HG02981 (cell line): Measurements from ENCODE around the gene EPS8L1.
A peak's percentile ranks its signal among the peaks of the same experiment; 100 is the strongest.

ENCODE experiments used
- ATAC-seq: cut with Tn5 transposase; IDR thresholded peaks from one replicate; pipeline ENCODE4 v1.9.1; 2021; ENCODE audit warnings: mild to moderate bottlenecking, moderate library complexity; ENCODE audit not compliant: unreplicated experiment

EPS8L1 gene

DNA sequence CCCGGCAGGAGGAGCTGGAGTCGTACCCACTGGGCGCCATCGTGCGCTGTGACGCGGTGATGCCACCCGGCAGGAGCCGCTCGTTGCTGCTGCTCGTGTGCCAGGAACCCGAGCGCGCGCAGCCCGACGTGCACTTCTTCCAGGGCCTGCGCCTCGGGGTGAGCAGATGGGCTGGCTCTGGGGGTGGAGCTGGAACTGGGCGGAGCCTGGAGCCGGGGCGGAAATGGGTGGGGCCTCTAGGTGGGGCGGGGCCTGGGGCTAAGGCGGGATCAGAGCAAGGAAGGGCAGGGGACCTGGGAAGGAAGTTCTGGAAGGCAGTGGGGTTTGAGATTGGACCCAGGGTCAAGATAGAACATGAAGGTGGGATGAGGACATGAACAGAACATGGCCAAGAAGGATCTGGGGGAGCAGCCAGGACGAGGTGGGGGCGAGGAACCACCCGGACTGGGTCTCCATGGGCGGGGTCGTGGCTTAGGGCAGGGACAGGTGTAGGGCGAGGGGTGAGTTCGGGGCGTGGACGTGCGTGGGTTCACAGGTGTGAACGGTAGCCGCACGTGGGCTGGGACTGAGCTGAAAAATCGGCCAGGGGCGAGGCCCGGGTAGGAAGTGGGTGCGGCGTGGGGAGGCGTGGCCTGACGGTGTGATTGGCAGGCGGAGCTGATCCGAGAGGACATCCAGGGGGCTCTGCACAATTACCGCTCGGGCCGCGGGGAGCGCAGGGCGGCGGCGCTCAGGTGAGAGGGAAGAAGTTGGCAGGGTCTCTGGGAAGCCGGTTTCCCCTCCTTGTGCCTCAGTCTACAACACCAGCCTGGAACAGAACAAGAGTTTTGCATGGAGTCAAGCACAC is 4.7 kb downstream of the EPS8L1 start:
- no peak for ATAC-seq

DNA sequence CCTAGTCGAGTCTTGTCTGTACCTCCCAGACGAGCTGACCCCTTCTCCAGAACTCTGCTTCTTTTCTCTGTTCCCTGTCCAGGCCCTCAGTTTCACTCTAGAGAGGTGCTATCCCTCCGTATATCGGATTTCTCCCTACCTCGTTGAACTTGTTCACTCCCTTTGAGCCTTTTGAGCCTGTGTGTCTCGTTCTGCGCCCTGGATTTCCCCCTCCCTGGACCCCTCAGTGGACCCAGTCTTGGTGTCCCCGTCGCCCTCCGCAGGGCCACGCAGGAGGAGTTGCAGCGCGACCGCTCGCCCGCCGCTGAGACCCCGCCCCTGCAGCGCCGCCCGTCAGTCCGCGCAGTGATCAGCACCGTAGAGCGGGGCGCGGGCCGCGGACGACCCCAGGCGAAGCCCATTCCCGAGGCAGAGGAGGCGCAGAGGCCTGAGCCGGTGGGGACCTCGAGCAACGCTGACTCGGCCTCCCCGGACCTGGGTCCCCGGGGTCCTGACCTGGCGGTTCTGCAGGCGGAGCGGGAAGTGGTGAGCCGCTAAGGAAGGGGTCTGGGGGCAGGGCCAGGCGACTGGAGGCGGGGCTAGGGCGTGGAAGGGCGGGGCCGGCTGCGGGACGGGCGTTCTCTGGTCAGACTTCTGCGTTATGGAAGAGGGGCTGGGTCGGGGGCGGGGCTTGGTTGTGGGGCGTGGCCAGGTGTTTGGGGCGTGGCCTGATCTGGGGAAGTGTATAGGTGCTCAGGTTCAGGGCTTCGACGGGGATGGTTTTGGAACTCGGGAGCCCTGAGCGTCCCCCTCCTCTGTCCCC is 5.5 kb downstream of the EPS8L1 start:
- peak; percentile 62 for ATAC-seq

DNA sequence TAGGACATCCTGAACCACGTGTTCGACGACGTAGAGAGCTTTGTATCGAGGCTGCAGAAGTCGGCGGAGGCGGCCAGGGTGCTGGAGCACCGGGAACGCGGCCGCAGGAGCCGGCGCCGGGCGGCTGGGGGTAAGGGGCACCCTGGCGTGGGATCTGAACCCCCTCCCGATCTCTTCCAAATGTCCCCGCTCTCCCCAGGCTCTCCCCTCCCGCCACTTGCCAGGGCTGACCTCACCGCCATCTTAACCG is 6.0 kb downstream of the EPS8L1 start:
- no peak for ATAC-seq

DNA sequence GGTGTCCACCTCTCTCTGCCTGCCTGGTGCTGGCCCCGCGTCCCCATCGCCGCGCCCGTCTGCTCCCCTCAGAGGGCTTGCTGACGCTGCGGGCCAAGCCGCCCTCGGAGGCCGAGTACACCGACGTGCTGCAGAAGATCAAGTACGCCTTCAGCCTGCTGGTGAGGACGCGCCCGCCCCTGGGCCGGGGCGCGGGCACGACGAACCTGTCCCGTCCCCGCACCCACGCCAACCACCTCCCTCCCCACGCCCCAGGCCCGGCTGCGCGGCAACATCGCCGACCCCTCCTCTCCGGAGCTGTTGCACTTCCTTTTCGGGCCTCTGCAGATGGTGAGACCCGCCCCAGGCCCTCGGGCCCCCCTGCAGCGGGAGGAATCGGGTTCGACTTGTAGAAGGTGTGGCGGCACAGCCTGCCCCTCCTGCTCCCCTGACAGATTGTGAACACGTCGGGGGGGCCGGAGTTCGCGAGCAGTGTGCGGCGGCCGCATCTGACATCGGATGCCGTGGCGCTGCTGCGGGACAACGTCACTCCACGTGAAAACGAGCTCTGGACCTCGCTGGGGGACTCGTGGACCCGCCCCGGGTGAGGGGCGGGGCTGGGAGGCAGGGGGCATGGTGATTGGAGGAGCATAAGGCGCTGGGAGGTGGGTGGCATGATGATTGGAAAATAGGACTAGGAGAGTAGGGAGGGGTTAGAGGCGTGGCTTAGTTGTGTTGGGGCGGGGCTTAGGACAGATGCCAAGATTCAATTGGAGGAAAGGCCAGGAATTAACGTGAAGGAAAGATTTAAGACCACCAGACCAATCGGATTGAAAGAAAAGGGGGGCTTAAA is 6.6 kb downstream of the EPS8L1 start:
- no peak for ATAC-seq

- no peak for ATAC-seq
Measured at GRCh38 chr19:55083004-55083850, 7.6 kb downstream of the EPS8L1 start.

GRCh38 chr19:55084416-55084815 is 8.7 kb downstream of the EPS8L1 start:
- no peak for ATAC-seq

GRCh38 chr19:55085923-55086715 is 10.4 kb downstream of the EPS8L1 start:
- ATAC-seq, result no peak

DNA sequence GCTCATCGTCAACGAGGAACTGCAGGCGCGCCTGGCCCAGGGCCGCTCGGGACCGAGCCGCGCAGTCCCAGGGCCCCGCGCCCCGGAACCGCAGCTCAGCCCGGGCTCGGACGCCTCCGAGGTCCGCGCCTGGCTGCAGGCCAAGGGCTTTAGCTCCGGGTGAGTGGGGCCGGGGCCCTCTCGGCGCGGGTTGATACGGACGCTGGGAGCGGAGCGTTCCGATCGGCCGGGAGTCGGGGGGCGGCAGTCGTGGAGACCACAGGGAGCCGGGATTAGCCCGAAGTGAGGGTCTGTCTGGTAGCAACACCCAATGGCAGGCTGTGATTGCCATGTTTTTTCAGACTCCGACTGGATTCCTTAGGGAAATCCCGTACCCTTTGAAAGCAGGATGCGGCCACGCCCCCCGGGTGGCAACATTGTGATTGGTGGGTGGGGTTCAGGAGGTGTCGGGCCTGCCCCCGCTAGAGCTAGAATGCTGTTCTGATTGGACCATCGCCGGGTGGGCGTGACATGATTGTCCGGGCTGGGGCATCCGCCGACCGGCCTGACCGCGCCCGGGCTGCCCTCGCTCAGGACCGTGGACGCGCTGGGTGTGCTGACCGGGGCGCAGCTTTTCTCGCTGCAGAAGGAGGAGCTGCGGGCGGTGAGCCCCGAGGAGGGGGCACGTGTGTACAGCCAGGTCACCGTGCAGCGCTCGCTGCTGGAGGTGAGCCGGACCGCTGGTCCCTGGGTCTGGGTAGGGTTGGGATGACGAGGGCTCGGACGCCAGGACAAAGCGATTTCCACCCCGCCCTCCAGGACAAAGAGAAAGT is 11.3 kb downstream of the EPS8L1 start:
- ATAC-seq, result no peak

DNA sequence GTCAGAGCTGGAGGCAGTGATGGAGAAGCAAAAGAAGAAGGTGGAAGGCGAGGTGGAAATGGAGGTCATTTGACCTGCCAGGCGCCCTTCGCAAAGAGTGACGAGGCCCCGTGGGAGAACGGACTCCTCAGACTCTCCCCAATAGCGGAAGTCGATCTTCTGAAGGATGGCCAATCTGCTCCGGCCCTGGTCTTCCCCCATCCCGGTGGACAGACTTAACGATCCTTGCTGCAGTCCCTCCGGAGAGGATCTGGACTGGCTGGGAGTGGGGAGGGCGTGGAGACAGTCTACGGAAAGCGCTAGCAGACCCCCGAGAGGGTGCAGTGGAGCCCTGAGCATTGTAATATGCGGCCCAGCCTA is 11.9 kb downstream of the EPS8L1 start:
- ATAC-seq, result no peak

DNA sequence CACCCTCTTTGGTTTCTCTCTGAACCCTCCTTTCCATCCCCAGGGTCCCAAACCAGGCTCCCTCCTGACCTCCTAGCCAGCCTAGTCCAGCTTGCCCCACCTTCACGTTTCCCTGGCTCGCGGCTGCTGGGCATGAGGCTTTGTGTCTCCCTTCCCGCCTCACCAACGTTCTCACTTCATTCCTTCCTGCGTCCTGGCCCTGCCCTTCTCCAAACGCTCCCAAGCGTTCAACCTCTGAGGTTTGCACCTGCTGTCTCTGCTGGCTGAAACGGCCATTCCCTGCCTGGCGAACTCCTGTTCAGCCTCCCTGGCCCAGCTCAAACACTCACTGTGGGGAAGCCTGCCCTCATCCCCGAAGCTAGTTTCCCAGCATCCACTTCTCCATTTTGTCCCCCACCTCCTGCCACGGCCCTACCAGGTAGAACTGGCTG is 12.4 kb downstream of the EPS8L1 start:
- ATAC-seq, result no peak

DNA sequence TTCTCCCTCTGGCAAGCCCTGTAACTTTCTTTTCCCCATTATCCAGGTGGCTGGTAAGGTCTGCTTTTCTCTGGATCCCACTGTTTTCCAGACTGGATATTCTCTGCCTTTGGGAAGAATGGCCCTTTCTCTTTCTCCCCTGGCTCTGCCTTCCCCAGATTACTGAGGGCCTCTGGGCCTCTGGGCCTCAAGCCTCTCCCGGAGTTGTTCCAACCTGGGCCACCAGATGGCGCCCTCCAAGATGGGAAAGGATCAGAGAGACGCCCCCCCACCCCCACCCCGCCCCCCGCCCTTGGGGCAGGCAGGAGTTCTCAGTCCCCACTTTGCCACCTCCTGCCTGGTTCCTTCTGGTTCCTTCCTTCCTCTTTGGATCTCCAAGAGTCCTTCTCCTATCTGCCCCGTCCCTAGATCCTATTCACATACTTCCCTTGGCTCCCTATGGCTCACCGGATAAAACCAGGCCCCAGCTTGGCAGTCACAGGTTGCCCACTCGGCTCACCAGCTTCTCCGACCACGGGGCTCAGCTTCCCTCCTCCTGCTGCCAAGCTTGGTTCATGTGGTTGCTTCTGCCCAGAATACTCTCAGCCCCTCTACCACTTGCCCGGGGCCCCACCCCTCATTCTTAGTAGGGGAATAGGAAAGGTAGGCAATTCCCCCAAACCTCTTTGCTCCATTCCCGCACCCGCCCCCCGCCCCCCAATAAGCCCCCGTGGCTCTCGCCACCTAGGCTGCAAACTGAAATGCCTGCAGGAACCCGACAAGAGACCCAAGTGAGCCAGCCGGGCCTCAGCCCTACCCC is 13.1 kb downstream of the EPS8L1 start:
- ATAC-seq, result no peak

DNA sequence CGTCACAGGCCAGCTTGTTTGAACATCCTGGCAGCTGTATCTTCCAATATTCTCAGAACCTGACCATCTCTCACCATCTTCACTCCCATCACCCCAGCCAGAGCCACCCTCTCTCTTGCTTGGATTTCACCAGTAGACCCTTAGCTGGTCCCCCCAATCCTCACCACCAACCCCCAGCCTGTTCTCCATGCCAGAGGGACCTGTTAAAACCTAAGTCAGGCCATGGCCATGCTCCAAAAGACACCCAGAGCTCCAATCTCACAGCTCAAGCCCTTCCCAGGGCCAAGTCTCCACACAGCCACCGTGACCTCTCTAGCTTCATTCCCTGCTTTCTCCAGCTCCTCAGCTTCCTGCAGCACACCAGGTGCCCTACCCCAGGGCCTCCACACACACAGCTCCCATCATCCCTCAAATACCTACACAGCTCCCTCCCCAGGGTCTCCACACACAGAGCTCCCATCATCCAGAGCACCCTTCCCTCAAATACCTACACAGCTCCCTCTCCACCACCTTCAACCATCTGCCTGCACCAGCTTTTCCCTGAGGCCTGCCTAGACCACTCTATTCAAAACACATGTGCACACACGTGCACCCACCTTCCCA is 13.8 kb downstream of the EPS8L1 start:
- no peak for ATAC-seq

GRCh38 chr19:55090564-55090963 is 14.9 kb downstream of the EPS8L1 start:
- ATAC-seq, result no peak

GRCh38 chr19:55091126-55091910 is 15.6 kb downstream of the EPS8L1 start:
- ATAC-seq, result no peak

GRCh38 chr19:55091955-55092354 is 16.3 kb downstream of the EPS8L1 start:
- ATAC-seq, result no peak

- ATAC-seq, result no peak
Measured at GRCh38 chr19:55092423-55093318, 17.0 kb downstream of the EPS8L1 start.
